MCF 10A (cell line): Measurements from ENCODE around the gene PCCA. TPM values are rescaled to one million over a fixed set of nuclear protein-coding genes. Genes with fewer than 3 reads are reported as not detected.
A peak's percentile ranks its signal among the peaks of the same experiment; 100 is the strongest.
"Not testable (repeated sequence)": the region's sequence is repeated elsewhere in the genome, so short reads cannot be mapped to it uniquely, and the experiment has no call there.

Experiments
- BruUV-seq: library from RNA; stranded (reverse); fragments of 400-500 nt; replicated peaks from 2 replicates; lab custom pipeline; 2021; lab: Mats Ljungman, UMichigan
- CTCF ChIA-PET: fragments of 300-600 bp; sonication (Branson Sonifier 250); formaldehyde crosslinking; extraction: SDS; loops from one replicate; lab custom pipeline; 2021; ENCODE audit warnings: antibody characterized with exemption, inconsistent platforms; lab: Yijun Ruan, JAX
- POLR2A ChIA-PET: fragments of 300-600, 350-650 bp; sonication (Branson Sonifier 250); formaldehyde crosslinking; extraction: SDS; loops from one replicate; lab custom pipeline; 2020; ENCODE audit warnings: antibody characterized with exemption, inconsistent platforms; lab: Yijun Ruan, JAX
- DNase-seq: peaks from one replicate; pipeline ENCODE4 v3.0.0-alpha.2; 2018; ENCODE audit not compliant: unreplicated experiment
- H3K27ac Mint-ChIP-seq: one replicate; pipeline ENCODE4 v1.8.0; 2022; ENCODE audit warnings: mild to moderate bottlenecking, low read depth, mixed read lengths; ENCODE audit not compliant: unreplicated experiment
- H3K27me3 Mint-ChIP-seq: one replicate; pipeline ENCODE4 v1.8.0; 2022; ENCODE audit warnings: mixed read lengths; ENCODE audit not compliant: insufficient read depth, unreplicated experiment
- H3K36me3 Mint-ChIP-seq: one replicate; pipeline ENCODE4 v1.8.0; 2022; ENCODE audit warnings: mild to moderate bottlenecking, moderate library complexity, mixed read lengths; ENCODE audit not compliant: insufficient read depth, unreplicated experiment
- H3K4me1 Mint-ChIP-seq: one replicate; pipeline ENCODE4 v1.8.0; 2022; ENCODE audit warnings: mixed read lengths; ENCODE audit not compliant: insufficient read depth, unreplicated experiment
- H3K4me3 Mint-ChIP-seq: one replicate; pipeline ENCODE4 v1.8.0; 2022; ENCODE audit warnings: mild to moderate bottlenecking, moderate library complexity, mixed read lengths; ENCODE audit not compliant: unreplicated experiment
- H3K9me3 Mint-ChIP-seq: one replicate; pipeline ENCODE4 v1.8.0; 2022; ENCODE audit warnings: mixed read lengths; ENCODE audit not compliant: unreplicated experiment
- CTCF ChIP-seq: fragments of 200-600 bp; IDR thresholded peaks from one replicate; pipeline ENCODE4 v1.8.0; 2022; ENCODE audit warnings: antibody characterized with exemption, mild to moderate bottlenecking; ENCODE audit not compliant: unreplicated experiment
- intact Hi-C: fragments of 100-400 bp; cut with micrococcal nuclease; formaldehyde crosslinking; loops from 2 replicates; pipeline ENCODE4 v1.14.1; 2022
- total RNA-seq: library from RNA; stranded (reverse); gene quantifications from 2 replicates; pipeline ENCODE4 v1.2.3, GENCODE V29; 2022

The PCCA gene
- total RNA-seq, 1 experiment from 2014 or later = 23.4 TPM

- BruUV-seq = no TSS peak
- Mint-ChIP-seq H3K4me1 (no peaks in the 10 kb centered on the region), H3K27ac (no peak overlapping the region), H3K4me3 (no peak overlapping the region), H3K27me3 (no peaks in the 10 kb centered on the region), H3K36me3 (peaks cover 27% of the 10 kb centered on the region), H3K9me3 (no peaks in the 10 kb centered on the region)
- ChIA-PET CTCF (interaction anchor here (0.6 kb wide), 1 partner anchor 163 kb away, joined by 5 read pairs; no protein-coding TSS in a partner anchor), POLR2A (interaction anchor here (1.1 kb wide), 1 partner anchor 88 kb away, joined by 3 read pairs; no protein-coding TSS in a partner anchor)
- TF ChIP-seq CTCF = no peak
- intact Hi-C loops = no loop called here
- no peak for DNase-seq
These were observed 217.6 kb downstream of the PCCA start for GRCh38 chr13:100306434-100306999.

- BruUV-seq = no TSS peak
- TF ChIP-seq CTCF = no peak
- peak; percentile 13 for DNase-seq
- Mint-ChIP-seq H3K9me3 (peaks cover 15% of the 10 kb centered on the region), H3K27me3 (no peaks in the 10 kb centered on the region), H3K4me3 (no peak overlapping the region), H3K27ac (peak overlapping the region; percentile 7), H3K4me1 (peaks cover 14% of the 10 kb centered on the region), H3K36me3 (peaks cover 30% of the 10 kb centered on the region)
- intact Hi-C loops = no loop called here
- CTCF ChIA-PET = no interaction called here
- POLR2A ChIA-PET = interaction anchor here (1.0 kb wide), 1 partner anchor 34 kb away, joined by 3 read pairs; no protein-coding TSS in a partner anchor
These were observed 225.4 kb downstream of the PCCA start for GRCh38 chr13:100314132-100314910.

- no peak for TF ChIP-seq CTCF
- Mint-ChIP-seq H3K9me3 (peaks cover 15% of the 10 kb centered on the region), H3K36me3 (peaks cover 29% of the 10 kb centered on the region), H3K4me1 (peaks cover 14% of the 10 kb centered on the region), H3K27me3 (no peaks in the 10 kb centered on the region), H3K27ac (no peak overlapping the region), H3K4me3 (no peak overlapping the region)
- BruUV-seq = no TSS peak
- intact Hi-C loops = no loop called here
- CTCF ChIA-PET = interaction anchor here (0.6 kb wide), 1 partner anchor 1114 kb away, joined by 3 read pairs; no protein-coding TSS in a partner anchor
- DNase-seq = no peak
- POLR2A ChIA-PET = interaction anchor here (0.7 to 1.3 kb wide), 2 partner anchors 10 to 968 kb away, joined by 3 read pairs; no protein-coding TSS in a partner anchor
These were observed 226.6 kb downstream of the PCCA start for GRCh38 chr13:100315522-100315921.

- Mint-ChIP-seq H3K4me1 (peaks cover 14% of the 10 kb centered on the region), H3K36me3 (peaks cover 12% of the 10 kb centered on the region)
- H3K4me3 Mint-ChIP-seq, POLR2A ChIA-PET, CTCF ChIA-PET, BruUV-seq, H3K27ac Mint-ChIP-seq, H3K27me3 Mint-ChIP-seq, H3K9me3 Mint-ChIP-seq, intact Hi-C loops, DNase-seq: not testable (repeated sequence)
These were observed 229.6 kb downstream of the PCCA start for GRCh38 chr13:100318473-100318872.
